Measurements from ENCODE around the gene PRF1.

DNA sequence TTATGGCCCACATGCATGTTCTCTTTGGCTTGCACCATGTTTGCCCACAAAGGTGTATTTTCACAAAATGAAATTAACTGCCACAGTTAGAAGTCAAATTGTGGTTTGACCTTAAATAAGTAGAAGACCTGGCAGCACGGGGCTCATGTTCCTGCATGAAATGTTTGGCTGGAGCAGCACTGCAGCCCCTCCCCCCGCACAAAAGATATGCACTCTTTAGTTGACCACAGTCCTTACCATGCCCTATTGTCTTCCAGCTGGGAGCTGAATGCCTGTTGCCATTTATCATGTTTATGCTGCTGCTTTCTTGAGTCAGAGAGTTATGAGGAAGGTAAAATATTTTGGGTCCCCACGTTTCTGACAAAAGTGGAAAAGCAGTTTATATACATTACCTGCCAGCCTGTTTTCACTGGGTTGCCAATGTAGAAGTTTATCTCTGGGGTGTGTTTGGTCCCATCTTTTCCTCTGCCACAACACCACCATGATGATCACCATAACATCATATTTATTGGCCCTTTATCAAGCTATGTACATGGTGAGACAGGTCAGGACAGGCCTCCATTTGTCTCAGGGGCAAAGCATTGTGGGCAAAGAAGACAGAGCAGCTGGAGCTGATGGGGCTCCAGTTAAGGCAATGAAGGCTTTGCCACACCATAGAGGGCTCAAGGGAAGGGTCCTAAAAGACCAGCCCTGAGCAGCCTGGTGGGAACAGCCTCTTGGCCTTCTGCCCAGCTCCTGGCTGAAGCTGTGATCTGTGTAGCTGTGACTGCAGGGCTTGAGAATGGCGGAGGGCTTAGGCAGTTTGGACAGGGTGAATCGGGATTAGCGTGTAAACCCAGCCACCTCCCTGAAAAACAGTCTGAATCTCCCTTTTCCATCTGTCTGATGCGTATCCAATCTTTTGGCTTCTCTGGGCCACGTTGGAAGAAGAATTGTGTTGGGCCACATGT, 5.4 kb downstream of the PRF1 start:
- TF ChIP-seq POLR2A (IDR thresholded peaks at IDR 0.05) = no peak
- TF ChIP-seq, protein P1, sequence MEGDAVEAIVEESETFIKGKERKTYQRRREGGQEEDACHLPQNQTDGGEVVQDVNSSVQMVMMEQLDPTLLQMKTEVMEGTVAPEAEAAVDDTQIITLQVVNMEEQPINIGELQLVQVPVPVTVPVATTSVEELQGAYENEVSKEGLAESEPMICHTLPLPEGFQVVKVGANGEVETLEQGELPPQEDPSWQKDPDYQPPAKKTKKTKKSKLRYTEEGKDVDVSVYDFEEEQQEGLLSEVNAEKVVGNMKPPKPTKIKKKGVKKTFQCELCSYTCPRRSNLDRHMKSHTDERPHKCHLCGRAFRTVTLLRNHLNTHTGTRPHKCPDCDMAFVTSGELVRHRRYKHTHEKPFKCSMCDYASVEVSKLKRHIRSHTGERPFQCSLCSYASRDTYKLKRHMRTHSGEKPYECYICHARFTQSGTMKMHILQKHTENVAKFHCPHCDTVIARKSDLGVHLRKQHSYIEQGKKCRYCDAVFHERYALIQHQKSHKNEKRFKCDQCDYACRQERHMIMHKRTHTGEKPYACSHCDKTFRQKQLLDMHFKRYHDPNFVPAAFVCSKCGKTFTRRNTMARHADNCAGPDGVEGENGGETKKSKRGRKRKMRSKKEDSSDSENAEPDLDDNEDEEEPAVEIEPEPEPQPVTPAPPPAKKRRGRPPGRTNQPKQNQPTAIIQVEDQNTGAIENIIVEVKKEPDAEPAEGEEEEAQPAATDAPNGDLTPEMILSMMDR (IDR thresholded peaks at IDR 0.05) = no peak

Measured in thyroid gland (tissue), 4 donors.